ENCODE data around the gene TNFRSF21. TPM values are rescaled to one million over a fixed set of nuclear protein-coding genes. Genes with fewer than 3 reads are reported as not detected.

Gene TNFRSF21
- total RNA-seq, 3 donors from 2014 or later: 10.2 to 21.4 (median 20.9) TPM

DNA sequence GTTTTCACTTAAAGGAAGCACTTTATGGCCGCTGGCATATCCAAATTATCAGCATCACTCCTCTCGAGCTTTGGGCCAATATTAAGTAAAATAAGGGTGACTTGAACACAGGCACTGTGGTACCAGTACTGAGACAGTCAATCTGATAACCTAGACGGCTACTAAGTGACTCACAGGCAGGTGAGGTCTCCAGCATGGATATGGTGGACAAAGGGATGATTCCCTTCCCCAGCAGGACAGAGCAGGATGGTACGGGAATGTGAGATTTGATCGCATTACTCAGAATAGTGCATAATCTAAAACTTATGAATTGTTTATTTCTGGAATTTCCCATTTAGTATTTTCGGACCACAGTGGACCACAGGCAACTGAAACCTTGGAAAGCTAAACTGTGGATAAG is 55.7 kb downstream of the TNFRSF21 start:
- Histone ChIP-seq H3K36me3 (no peaks in the 10 kb centered on the region), H3K9me3 (no peaks in the 10 kb centered on the region), H3K4me1 (no peaks in the 10 kb centered on the region), H3K27ac (no peak overlapping the region), H3K27me3 (no peaks in the 10 kb centered on the region), H3K4me3 (no peak overlapping the region)
- intact Hi-C loops (cut with DNase I; ENCODE audit: low total_unique reads): no loop called here
- TF ChIP-seq POLR2AphosphoS5 (IDR thresholded peaks at IDR 0.05) (no peak), POLR2A (IDR thresholded peaks at IDR 0.05) (no peak)
- TF ChIP-seq, protein P1, sequence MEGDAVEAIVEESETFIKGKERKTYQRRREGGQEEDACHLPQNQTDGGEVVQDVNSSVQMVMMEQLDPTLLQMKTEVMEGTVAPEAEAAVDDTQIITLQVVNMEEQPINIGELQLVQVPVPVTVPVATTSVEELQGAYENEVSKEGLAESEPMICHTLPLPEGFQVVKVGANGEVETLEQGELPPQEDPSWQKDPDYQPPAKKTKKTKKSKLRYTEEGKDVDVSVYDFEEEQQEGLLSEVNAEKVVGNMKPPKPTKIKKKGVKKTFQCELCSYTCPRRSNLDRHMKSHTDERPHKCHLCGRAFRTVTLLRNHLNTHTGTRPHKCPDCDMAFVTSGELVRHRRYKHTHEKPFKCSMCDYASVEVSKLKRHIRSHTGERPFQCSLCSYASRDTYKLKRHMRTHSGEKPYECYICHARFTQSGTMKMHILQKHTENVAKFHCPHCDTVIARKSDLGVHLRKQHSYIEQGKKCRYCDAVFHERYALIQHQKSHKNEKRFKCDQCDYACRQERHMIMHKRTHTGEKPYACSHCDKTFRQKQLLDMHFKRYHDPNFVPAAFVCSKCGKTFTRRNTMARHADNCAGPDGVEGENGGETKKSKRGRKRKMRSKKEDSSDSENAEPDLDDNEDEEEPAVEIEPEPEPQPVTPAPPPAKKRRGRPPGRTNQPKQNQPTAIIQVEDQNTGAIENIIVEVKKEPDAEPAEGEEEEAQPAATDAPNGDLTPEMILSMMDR (IDR thresholded peaks at IDR 0.05): no peak
- DNase-seq (ENCODE audit: low spot score in 2 of 2): no peak

DNA sequence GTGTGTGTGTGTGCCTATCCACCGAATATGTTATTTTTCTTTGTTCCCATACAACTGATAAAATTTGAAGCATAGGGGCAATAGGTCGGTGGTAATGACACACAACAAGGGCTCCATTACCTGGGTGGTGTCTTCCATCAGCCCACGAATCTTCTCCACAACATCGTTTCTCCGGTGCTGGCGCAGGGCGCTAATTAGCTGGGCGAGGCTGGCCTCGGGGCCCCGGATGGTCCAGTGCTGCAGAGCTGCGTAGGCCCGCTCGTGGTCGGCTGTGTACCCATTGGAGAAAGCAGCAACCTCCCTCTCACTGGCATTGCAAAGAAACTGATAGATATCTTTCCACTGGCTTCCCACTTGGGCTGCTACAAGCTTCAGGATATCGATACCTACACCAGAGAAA is 56.6 kb downstream of the TNFRSF21 start:
- Histone ChIP-seq H3K27me3 (no peaks in the 10 kb centered on the region), H3K4me3 (no peak overlapping the region), H3K9me3 (no peaks in the 10 kb centered on the region), H3K36me3 (no peaks in the 10 kb centered on the region), H3K27ac (no peak overlapping the region), H3K4me1 (no peaks in the 10 kb centered on the region)
- intact Hi-C loops (cut with DNase I; ENCODE audit: low total_unique reads): no loop called here
- no peak for TF ChIP-seq POLR2A (IDR thresholded peaks at IDR 0.05)
- TF ChIP-seq, protein P1 (IDR thresholded peaks at IDR 0.05): no peak
- TF ChIP-seq POLR2AphosphoS5 (IDR thresholded peaks at IDR 0.05): no peak
- no peak for DNase-seq (ENCODE audit: low spot score in 2 of 2)

DNA sequence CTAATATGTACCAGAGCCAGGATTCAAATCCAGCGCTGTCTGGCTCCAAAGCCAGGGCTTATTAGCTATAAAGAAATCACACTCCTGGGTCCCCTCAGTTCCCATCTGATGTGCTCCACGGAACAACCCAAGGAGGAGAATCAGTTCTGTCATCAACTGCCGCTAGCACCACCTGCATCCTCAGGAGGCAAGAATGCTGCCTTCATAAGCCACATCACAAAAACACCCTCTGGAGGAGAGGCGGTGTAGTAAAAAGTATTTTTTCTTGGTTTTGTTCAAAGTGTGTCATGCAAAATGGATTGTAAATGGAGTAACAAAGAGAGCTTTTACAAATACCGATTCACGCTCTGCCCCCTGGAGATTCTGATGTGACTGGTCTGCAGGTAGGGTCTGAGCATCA is 57.1 kb downstream of the TNFRSF21 start:
- Histone ChIP-seq H3K36me3 (no peaks in the 10 kb centered on the region), H3K27me3 (no peaks in the 10 kb centered on the region), H3K9me3 (no peaks in the 10 kb centered on the region), H3K4me3 (no peak overlapping the region), H3K4me1 (no peaks in the 10 kb centered on the region), H3K27ac (no peak overlapping the region)
- TF ChIP-seq, protein P1 (IDR thresholded peaks at IDR 0.05): no peak
- no peak for TF ChIP-seq POLR2A (IDR thresholded peaks at IDR 0.05)
- no peak for TF ChIP-seq POLR2AphosphoS5 (IDR thresholded peaks at IDR 0.05)
- no peak for DNase-seq (ENCODE audit: low spot score in 2 of 2)
- intact Hi-C loops (cut with DNase I; ENCODE audit: low total_unique reads): no loop called here

DNA sequence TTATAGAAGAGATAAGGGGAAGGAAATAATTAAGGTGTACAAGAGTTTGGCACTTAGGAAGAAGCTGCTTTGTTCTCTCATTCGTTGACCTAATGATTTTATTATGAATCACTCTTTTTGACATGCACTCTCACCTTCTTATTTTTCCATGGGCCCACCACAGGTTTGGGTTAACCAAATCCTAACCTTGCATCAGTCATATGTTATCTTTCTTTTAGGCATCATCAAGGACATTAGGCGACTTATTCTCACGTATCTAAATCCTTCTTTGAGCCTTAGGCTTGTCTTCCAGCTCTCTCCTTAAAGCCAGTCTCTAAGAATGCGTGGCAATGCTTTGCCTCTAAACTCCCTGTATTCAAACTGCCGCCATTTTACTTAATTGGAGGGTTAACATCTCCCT is 58.3 kb downstream of the TNFRSF21 start:
- no peaks in the 10 kb centered on the region for H3K4me1 ChIP-seq
- no peaks in the 10 kb centered on the region for H3K36me3 ChIP-seq
- intact Hi-C loops (cut with DNase I; ENCODE audit: low total_unique reads): no loop called here
- TF ChIP-seq POLR2AphosphoS5 (IDR thresholded peaks at IDR 0.05): no peak
- TF ChIP-seq, protein P1 (IDR thresholded peaks at IDR 0.05): no peak
- TF ChIP-seq POLR2A (IDR thresholded peaks at IDR 0.05): no peak
- no peak overlapping the region for H3K27ac ChIP-seq
- H3K9me3 ChIP-seq: no peaks in the 10 kb centered on the region
- H3K4me3 ChIP-seq: no peak overlapping the region
- H3K27me3 ChIP-seq: no peaks in the 10 kb centered on the region
- DNase-seq (ENCODE audit: low spot score in 2 of 2): no peak

DNA sequence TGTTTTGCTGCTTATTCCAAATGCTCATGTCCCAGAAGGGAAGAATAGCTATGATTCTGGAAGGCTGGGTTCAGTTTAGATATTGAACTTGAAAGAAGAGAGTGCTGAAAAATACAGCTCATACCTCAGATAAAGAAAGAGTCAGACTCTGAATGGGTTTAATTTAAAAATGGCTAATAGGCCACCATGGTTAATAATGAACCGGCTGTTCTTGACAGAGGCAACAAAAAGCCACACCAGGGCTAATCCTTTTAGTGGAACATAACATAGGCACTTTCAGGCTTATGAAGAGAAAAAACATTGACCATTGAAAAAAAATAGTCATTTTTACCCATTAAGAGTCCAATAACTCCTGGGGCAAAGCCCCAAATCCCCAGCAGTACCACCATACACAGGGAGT is 59.4 kb downstream of the TNFRSF21 start:
- intact Hi-C loops (cut with DNase I; ENCODE audit: low total_unique reads): no loop called here
- no peaks in the 10 kb centered on the region for H3K9me3 ChIP-seq
- H3K4me3 ChIP-seq: no peak overlapping the region
- no peaks in the 10 kb centered on the region for H3K4me1 ChIP-seq
- no peaks in the 10 kb centered on the region for H3K27me3 ChIP-seq
- no peak overlapping the region for H3K27ac ChIP-seq
- DNase-seq (ENCODE audit: low spot score in 2 of 2): no peak
- TF ChIP-seq POLR2AphosphoS5 (IDR thresholded peaks at IDR 0.05) (no peak), POLR2A (IDR thresholded peaks at IDR 0.05) (no peak)
- TF ChIP-seq, protein P1 (IDR thresholded peaks at IDR 0.05): no peak
- H3K36me3 ChIP-seq: no peaks in the 10 kb centered on the region
